Left ventricle myocardium superior (tissue), 1 donor: ENCODE results near the gene RDH13. TPM values are rescaled to one million over a fixed set of nuclear protein-coding genes. Genes with fewer than 3 reads are reported as not detected.
"Not testable (repeated sequence)": the region's sequence is repeated elsewhere in the genome, so short reads cannot be mapped to it uniquely, and the experiment has no call there.

Experiments
- ATAC-seq: fragments of 200-7000 bp; cut with Tn5 transposase; one replicate; pipeline ENCODE4 v1.9.1; 2020; ENCODE audit warnings: mild to moderate bottlenecking, moderate library complexity
- DNase-seq: peaks from one replicate; pipeline ENCODE4 v3.0.0-alpha.2; 2020
- intact Hi-C: fragments of 100-400 bp; cut with micrococcal nuclease; formaldehyde crosslinking; loops from one replicate; pipeline ENCODE4 v1.11.0; 2022
- total RNA-seq: library from RNA; stranded (reverse); fragmentation: NEBNext Ultra II Directional; extraction: Animal tissue kit (Norgen Biotek cat#: 25700); gene quantifications from one replicate; pipeline ENCODE4 v1.2.1, GENCODE V29; 2021
- donor health status: DM: no; HTN: yes; CAD: no; lungs with severe emphysema.

Gene RDH13
- total RNA-seq, 1 donor from 2014 or later: 52.0 TPM

GRCh38 chr19:55053735-55054134 lies 9.2 kb downstream of the RDH13 start:
- no peak for DNase-seq
- intact Hi-C loops: no loop called here
- no peak for ATAC-seq

GRCh38 chr19:55050749-55051532 lies 12.0 kb downstream of the RDH13 start:
- intact Hi-C loops: no loop called here
- DNase-seq (no peak), ATAC-seq (no peak)

DNA sequence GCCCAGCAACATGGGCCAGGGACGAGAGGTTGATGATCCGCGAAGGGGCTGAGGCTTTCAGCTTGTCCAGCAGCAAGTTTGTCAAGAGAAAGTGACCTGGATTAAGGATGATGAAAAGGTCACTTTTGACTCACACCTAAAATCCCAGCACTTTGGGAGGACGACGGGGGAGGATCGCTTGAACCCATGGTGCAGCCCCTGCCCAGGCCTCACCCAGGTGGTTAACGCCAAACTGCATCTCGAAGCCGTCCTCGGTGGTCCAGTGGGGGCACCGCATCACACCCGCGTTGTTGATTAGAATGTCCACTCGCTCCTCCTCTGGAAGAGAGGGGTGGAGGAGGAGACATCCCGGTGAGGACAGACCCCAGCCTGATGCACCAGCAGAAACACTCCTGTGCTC lies 14.5 kb downstream of the RDH13 start:
- no peak for DNase-seq
- ATAC-seq: no peak
- intact Hi-C loops: no loop called here

DNA sequence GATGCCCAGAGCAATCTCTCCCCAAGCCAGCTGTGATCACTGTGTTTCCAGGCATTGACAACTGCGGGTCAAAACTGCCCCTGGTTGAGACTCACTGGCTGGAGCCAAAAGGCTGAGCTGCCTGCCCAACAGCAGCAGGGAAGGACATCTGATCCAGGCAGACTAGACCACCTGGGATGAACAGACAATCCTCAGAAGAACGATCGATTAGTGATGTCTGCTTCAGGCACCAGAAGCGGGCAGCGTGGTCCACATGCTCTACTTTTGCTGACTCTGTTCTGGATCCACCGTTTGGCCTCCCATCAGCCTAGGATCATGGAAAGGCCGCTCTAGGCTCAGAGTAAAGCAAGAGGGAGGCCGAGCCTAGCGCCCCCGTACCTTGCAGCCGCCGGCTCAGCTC lies 15.0 kb downstream of the RDH13 start:
- no peak for ATAC-seq
- intact Hi-C loops: no loop called here
- no peak for DNase-seq

DNA sequence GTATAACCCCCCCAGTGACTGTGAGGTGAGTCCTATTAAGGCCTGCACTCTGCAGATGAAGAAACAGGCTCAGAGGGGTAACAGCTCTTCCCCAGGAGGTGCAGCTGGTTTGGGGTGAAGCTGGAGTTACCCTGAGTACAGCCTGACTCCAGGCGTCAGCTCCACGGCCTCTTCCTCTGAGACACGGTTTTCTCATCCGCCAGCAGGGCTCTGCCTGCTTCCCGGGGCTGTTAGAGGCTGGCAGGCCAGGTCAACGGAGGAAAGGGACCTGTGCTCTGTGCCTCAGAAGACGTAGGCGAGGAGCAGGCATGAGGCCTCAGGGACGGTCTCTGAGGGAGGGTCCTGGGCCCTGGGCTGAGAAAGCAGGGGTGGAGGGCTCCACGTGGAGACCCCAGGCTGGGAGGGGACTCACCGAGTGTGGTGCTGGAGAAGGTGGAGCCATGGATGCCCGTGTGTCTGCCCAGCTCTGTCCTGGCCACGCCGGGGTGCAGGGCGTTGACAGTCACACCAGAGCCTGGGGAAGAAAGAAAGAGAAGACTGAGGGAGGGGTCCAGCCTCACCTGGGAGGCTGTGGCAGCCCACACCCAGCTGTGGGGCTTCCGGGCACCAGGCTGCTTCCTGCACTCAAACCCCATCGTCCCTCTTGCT lies 15.8 kb downstream of the RDH13 start:
- DNase-seq (no peak), ATAC-seq (no peak)
- intact Hi-C loops: no loop called here

- intact Hi-C loops: no loop called here
- DNase-seq: no peak
- ATAC-seq: no peak
Observed at GRCh38 chr19:55044771-55045716, 17.9 kb downstream of the RDH13 start.

DNA sequence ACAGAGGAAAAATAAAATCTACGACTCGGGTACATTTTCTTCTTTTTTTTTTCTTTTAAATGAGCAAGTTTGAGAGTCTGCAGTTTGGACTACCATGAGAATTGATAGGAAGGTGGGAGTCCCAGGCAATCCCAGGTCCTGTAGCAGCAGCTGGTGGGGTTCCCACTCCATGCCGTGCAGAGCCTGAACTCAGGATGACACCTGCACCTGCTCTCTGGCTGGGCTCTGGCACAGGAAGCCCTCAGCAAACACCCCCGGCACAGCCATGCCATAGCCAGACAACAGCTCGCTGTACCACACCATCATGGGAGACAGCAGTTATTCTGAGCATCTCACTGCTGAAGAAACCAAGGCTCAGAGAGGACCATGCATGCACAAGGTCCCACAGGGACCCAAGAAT lies 18.7 kb downstream of the RDH13 start:
- ATAC-seq: no peak
- no peak for DNase-seq
- intact Hi-C loops: no loop called here

DNA sequence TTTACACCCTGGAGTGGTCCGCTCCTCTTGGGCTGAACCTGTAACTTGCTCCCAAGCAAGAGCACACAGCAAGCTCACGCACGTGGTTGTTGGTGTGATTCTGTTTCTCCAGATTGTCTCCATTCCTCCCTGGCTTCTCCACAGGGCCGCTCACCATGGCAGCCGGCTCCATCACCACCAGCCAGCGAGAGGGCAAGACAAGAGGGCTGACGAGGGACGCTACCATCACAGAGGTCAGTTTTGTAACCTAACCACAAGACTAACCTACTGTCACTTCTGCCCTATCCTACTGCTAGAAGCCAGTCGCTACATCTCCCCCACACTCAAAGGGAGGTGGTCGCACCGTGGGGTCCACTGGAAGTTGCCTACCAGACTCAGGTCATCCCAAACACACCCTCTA lies 20.3 kb downstream of the RDH13 start:
- ATAC-seq (no peak), DNase-seq (no peak)
- intact Hi-C loops: no loop called here

GRCh38 chr19:55042344-55042678 lies 20.6 kb downstream of the RDH13 start:
- ATAC-seq (no peak), DNase-seq (no peak)
- intact Hi-C loops: no loop called here

DNA sequence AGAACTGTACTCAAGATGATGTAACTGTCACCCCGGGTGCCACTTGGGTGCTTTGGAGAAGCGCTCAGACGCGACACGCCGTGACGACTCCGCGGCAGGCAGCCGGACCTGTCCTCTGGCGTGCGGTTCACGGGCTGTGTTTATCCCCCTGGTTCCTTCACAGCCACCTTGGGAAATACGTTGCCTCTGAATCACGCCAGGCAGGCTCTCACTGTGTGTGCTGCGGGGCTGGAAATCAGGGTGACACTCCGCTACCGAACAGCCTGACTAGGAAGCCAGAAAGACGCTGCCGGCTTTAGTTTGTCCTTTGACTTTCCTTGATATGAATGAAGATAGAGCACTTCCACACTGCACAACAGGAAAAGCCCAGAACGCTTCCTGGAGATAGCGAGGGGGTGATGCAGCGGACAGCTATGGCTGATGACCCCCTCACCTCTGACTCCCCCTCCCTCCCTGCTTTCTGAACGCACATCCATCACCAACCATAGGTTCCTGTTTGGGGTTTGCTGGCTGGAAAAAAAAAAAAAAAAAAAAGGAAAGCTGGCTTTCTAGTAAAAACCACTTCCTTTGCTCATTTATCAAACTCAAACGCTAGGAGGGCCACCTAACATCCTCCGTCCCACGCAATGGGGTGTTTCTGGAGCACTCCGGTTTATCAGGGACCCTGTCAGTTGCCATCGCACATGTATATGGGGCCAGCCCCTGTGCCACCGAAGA lies 21.2 kb downstream of the RDH13 start:
- ATAC-seq (peak; percentile 14), DNase-seq (no peak)
- intact Hi-C loops: no loop called here

- no peak for ATAC-seq
- DNase-seq: no peak
- intact Hi-C loops: no loop called here
Observed at GRCh38 chr19:55041244-55041626, 21.7 kb downstream of the RDH13 start.

GRCh38 chr19:55040654-55041053 lies 22.3 kb downstream of the RDH13 start:
- intact Hi-C loops, ATAC-seq, DNase-seq: not testable (repeated sequence)

DNA sequence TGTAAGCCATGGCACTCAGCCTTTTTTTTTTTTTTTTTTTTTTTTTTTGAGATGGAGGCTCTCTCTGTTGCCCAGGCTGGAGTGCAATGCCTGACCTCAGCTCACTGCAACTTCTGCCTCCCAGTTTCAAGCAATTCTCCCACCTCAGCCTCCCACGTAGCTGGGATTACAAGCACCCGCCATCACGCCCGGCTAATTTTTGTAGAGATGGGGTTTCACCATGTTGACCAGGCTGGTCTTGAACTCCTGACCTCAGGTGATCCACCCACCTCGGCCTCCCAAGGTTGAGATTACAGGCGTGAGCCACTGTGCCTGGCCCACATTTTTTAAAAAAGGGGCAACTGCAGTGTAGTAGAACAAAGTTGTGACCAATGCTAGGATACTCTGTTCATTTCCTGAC lies 25.3 kb downstream of the RDH13 start:
- DNase-seq, ATAC-seq, intact Hi-C loops: not testable (repeated sequence)

DNA sequence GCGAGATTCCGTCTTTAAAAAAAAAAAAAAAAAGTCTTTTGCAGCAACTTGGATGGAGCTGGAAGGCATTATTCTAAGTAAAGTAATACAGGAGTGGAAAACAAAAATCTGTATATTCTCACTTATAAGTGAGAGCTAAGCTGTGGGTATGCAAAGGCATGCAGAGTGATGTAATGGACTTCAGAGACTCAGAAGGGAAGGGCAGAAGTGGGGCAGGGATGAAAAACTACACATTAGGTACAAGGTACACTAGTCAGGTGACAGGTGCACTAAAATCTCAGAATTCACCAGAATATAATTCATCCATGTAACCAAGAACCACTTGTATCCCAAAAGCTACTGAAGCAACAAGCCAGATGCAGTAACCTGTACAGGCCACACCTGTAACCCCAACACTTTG lies 26.9 kb downstream of the RDH13 start:
- DNase-seq: no peak
- no peak for ATAC-seq
- intact Hi-C loops: no loop called here

DNA sequence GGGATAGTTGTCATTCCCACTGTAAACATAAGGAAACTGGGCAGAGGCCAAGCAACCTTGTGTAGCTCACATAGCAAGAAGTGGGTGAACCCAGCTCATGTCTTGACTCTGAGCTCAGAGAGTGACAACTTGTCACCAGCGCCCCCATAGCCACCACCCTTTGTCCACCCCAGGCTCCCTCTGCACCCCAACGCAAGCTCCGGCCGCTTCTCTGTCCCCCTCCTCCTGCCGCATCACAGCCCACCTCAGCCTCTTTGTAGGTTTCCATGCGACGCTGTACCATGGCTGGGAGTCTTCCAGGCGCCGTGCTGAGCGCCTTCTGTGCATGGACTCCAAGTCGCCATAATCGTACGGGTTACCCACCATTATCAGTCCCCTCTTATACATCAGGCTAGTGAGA lies 28.2 kb downstream of the RDH13 start:
- DNase-seq (no peak), ATAC-seq (no peak)
- intact Hi-C loops: no loop called here

DNA sequence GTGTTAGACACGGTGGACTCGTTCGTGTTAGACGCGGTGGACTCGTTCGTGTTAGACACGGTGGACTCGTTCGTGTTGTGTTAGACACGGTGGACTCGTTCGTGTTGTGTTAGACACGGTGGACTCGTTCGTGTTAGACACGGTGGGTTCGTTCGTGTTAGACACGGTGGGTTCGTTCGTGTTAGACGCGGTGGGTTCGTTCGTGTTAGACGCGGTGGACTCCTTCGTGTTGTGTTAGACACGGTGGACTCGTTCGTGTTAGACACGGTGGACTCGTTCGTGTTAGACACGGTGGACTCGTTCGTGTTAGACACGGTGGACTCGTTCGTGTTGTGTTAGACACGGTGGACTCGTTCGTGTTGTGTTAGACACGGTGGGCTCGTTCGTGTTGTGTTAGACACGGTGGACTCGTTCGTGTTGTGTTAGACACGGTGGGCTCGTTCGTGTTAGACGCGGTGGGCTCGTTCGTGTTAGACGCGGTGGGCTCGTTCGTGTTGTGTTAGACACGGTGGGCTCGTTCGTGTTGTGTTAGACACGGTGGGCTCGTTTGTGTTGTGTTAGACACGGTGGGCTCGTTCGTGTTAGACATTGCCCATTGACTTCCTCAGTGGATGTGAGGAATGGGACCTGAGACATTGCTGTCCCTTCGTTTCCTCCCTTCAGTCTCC lies 29.8 kb downstream of the RDH13 start:
- intact Hi-C loops, DNase-seq, ATAC-seq: not testable (repeated sequence)

DNA sequence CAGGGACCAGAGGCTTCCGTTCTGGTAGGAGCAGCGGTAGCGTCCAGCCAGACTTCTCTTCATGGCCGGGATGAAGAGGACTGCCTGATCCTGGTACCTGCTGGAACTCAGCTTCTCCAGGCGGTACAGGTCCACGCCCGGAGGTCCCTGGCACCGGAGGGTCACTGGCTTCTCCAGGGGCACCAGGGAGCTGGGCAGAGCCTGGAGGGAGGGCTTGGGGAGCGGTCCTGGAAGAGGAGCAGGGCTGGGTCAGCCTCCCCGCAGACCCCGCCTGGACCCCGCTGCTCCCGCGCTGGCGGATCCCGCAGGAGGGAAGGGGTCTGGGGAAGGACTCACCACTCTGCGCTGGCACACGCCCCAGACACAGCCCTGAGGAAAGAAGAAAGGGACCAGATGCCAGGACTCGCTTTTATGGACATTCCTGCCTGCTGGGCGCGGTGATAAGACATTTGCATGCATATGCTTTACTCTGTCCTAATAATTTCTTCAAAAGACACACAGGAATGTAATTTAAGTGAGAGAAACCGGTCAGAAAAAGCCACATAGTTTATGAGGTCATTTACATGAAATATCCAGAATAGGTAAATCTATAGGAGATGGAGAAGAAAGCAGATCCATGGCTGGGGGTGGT lies 30.7 kb downstream of the RDH13 start:
- no peak for DNase-seq
- intact Hi-C loops: no loop called here
- no peak for ATAC-seq

DNA sequence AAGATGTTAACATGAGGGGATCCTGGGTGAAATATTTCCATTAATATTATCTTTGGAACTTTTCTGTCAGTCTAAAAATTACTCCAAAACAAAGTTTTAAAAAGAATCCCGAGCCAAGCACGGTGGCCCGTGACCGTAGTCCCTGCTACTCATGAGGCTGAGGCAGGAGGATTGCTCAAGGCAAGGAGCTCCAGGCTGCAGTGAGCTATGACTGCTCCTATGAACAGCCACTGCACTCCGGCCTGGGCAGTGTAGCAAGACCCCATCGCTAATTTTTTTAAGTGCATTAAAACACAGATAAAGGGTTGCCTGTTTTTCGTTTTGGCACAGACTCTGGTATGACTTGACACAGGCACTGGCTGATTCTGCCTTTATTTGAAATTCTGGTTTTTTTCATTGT lies 31.8 kb downstream of the RDH13 start:
- DNase-seq (no peak), ATAC-seq (no peak)
- intact Hi-C loops: no loop called here
